Upper lobe of left lung (tissue), 6 donors: ENCODE measurements around the gene PRM2. TPM values are rescaled to one million over a fixed set of nuclear protein-coding genes. Genes with fewer than 3 reads are reported as not detected.

Source experiments
- ATAC-seq, 2 donors: fragments of 200-7000 bp; cut with Tn5 transposase; one replicate each; pipeline ENCODE4 v1.9.1; 2022; ENCODE audit warnings: mild to moderate bottlenecking in 2 of 2, moderate library complexity in 2 of 2; ENCODE audit not compliant: low FRiP score in 2 of 2
- DNase-seq, 2 donors: peaks; one replicate each; pipeline ENCODE4 v3.0.0-alpha.2; 2019 to 2020
- H3K27ac ChIP-seq, 4 donors: fragments of 200-600 bp; sonication (generic); one replicate each; pipeline ENCODE4 v1.5.1; 2016 to 2019
- H3K27me3 ChIP-seq, 4 donors: fragments of 200-600 bp; sonication (generic); one replicate each; pipeline ENCODE4 v1.5.1; 2017 to 2019
- H3K36me3 ChIP-seq, 4 donors: fragments of 200-600 bp; sonication (generic); one replicate each; pipeline ENCODE4 v1.5.1; 2016 to 2019
- H3K4me1 ChIP-seq, 4 donors: fragments of 200-600 bp; sonication (generic); one replicate each; pipeline ENCODE4 v1.5.1; 2018 to 2019
- H3K4me3 ChIP-seq, 4 donors: fragments of 200-600 bp; sonication (generic); one replicate each; pipeline ENCODE4 v1.5.1; 2017 to 2019; ENCODE audit warnings: mild to moderate bottlenecking in 2 of 4, moderate library complexity in 1 of 4
- H3K9me3 ChIP-seq, 4 donors: fragments of 200-600 bp; sonication (generic); one replicate each; pipeline ENCODE4 v1.5.1; 2018 to 2019
- CTCF ChIP-seq, 6 experiments: fragments of 450-650 bp in 4 of 6; fragments of 200-600 bp in 2 of 6; sonication (generic) in 2 of 6; IDR thresholded peaks; one replicate each; pipeline ENCODE4 v1.5.1; 2016 to 2019; ENCODE audit warnings: antibody characterized with exemption in 6 of 6
- EP300 ChIP-seq, 4 donors: sonication (generic); formaldehyde crosslinking; IDR thresholded peaks; one replicate each; pipeline ENCODE4 v1.5.1; 2017; ENCODE audit warnings: antibody characterized with exemption in 4 of 4, control low read depth in 2 of 4
- POLR2A ChIP-seq, 4 donors: fragments of 450-650 bp; IDR thresholded peaks; one replicate each; pipeline ENCODE4 v1.5.1; 2016 to 2017; ENCODE audit warnings: antibody characterized with exemption in 4 of 4, mild to moderate bottlenecking in 2 of 4
- POLR2AphosphoS5 ChIP-seq, 2 donors: sonication (generic); formaldehyde crosslinking; IDR thresholded peaks; one replicate each; pipeline ENCODE4 v1.5.1; 2017; ENCODE audit warnings: antibody characterized with exemption in 2 of 2
- WGBS, 2 donors: methylation state at CpG; one replicate each; pipeline ENCODE4 v1.1.5; 2017 to 2018; 5-methylcytosine and 5-hydroxymethylcytosine counted together
- total RNA-seq, 6 donors: library from RNA; depleted of rRNA in 4 of 6; stranded (reverse); fragments of >200 nt in 4 of 6; gene quantifications; one replicate each; pipeline versions ENCODE4 v1.1.0 to v1.2.1, GENCODE V29; 2016 to 2021
- donor health status: DM: no; HTN: no; CAD: no; lungs with moderate emphysema.
- donor health status: DM: no; HTN: yes; CAD: no; lungs with severe emphysema.

PRM2 gene
- total RNA-seq, 6 donors from 2014 or later = not detected

- Histone ChIP-seq H3K4me3 (peak within 1 kb of the TSS; percentile 73 to 93 (median 90)), H3K4me1 (peaks cover 42 to 51% (median 45%) of the 10 kb centered on the region in 4 donors), H3K9me3 (no peaks in the 10 kb centered on the region), H3K36me3 (peaks cover 0 to 7% (median 0%) of the 10 kb centered on the region in 4 donors), H3K27me3 (no peaks in the 10 kb centered on the region), H3K27ac (peak within 1 kb of the TSS; percentile 91 to 100 (median 96))
- WGBS, 2 donors = 0 to 1% methylated on average over 29 to 54 of the region's 100 CpGs
- TF ChIP-seq POLR2A (IDR thresholded peaks at IDR 0.05) = peak in 3 of 4 donors; percentile 95 to 99 (median 96)
- peak; percentile 96 to 100 (median 100) for TF ChIP-seq CTCF (IDR thresholded peaks at IDR 0.05)
- peak in 1 of 4 donors; percentile 37 for TF ChIP-seq EP300 (IDR thresholded peaks at IDR 0.05)
- peak; percentile 66 to 93 for TF ChIP-seq POLR2AphosphoS5 (IDR thresholded peaks at IDR 0.05)
- peak; percentile 87 to 98 for DNase-seq
- ATAC-seq = peak; percentile 89
Observed at GRCh38 chr16:11255737-11256660, 20.3 kb downstream of the PRM2 start, which contains the start of gene SOCS1. Gene SOCS1 (minus strand): TSS chr16:11256204. CDS start chr16:11255478, 726 bp downstream.

DNA sequence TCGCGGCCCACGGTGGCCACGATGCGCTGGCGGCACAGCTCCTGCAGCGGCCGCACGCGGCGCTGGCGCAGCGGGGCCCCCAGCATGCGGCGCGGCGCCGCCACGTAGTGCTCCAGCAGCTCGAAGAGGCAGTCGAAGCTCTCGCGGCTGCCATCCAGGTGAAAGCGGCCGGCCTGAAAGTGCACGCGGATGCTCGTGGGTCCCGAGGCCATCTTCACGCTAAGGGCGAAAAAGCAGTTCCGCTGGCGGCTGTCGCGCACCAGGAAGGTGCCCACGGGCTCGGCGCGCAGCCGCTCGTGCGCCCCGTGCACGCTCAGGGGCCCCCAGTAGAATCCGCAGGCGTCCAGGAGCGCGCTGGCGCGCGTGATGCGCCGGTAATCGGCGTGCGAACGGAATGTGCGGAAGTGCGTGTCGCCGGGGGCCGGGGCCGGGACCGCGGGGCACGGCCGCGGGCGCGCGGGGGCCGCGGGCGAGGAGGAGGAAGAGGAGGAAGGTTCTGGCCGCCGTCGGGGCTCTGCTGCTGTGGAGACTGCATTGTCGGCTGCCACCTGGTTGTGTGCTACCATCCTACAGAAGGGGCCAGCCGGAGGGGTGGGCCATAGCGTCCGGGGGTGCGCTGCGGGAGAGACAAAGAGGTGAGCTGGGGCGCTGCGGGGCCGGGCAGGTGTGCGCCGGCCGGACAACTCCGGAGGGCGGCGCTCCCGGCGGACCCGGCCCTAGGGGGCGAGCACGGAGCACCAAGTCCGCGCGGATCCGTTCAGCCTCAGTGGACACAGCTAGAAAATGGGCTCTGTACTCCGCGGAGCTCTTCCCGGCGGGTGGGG, 21.2 kb downstream of the PRM2 start:
- peaks cover 0 to 7% (median 0%) of the 10 kb centered on the region in 4 donors for H3K36me3 ChIP-seq
- 11 to 12% methylated on average over 11 to 33 of the region's 105 CpGs for whole genome bisulfite sequencing, 2 donors
- DNase-seq (peak in 1 of 2 donors; percentile 92), ATAC-seq (peak in 1 of 2 donors; percentile 0)
- TF ChIP-seq POLR2A (IDR thresholded peaks at IDR 0.05) = no peak
- peak in 1 of 6 experiments; percentile 49 for TF ChIP-seq CTCF (IDR thresholded peaks at IDR 0.05)
- H3K9me3 ChIP-seq = no peaks in the 10 kb centered on the region
- peak overlapping the region; percentile 91 to 100 (median 96) for H3K27ac ChIP-seq
- H3K4me1 ChIP-seq = peaks cover 42 to 51% (median 45%) of the 10 kb centered on the region in 4 donors
- peak overlapping the region; percentile 73 to 93 (median 82) for H3K4me3 ChIP-seq
- no peaks in the 10 kb centered on the region for H3K27me3 ChIP-seq

- TF ChIP-seq POLR2AphosphoS5 (IDR thresholded peaks at IDR 0.05) (no peak), POLR2A (IDR thresholded peaks at IDR 0.05) (no peak), CTCF (IDR thresholded peaks at IDR 0.05) (peak in 1 of 6 experiments; percentile 17)
- no peaks in the 10 kb centered on the region for H3K9me3 ChIP-seq
- peak overlapping the region in 3 of 4 donors; percentile 73 to 93 (median 92) for H3K4me3 ChIP-seq
- peak overlapping the region; percentile 43 to 100 (median 94) for H3K27ac ChIP-seq
- no peaks in the 10 kb centered on the region for H3K27me3 ChIP-seq
- ATAC-seq (no peak), DNase-seq (peak in 1 of 2 donors; percentile 27)
- peaks cover 0 to 7% (median 0%) of the 10 kb centered on the region in 4 donors for H3K36me3 ChIP-seq
- 58 to 62% methylated on average over 29 of the region's 29 CpGs for whole genome bisulfite sequencing, 2 donors
- H3K4me1 ChIP-seq = peaks cover 39 to 46% (median 43%) of the 10 kb centered on the region in 4 donors
Observed at GRCh38 chr16:11253995-11254912, 22.0 kb downstream of the PRM2 start.
